A549 treated with CpdA at 1 μM for 4 hours (cell line): ENCODE results near the gene CDC37. TPM values are rescaled to one million over a fixed set of nuclear protein-coding genes. Genes with fewer than 3 reads are reported as not detected.

ENCODE experiments used
- total RNA-seq: library from RNA; stranded (reverse); fragments of 200-300 nt; extraction: Qiagen RNA extraction; gene quantifications from 5 replicates; pipeline ENCODE4 v1.2.3, GENCODE V29; 2022; ENCODE audit warnings: low read depth

CDC37 gene
- total RNA-seq = 159 to 206 TPM (median 185 TPM) in 5 replicates

DNA sequence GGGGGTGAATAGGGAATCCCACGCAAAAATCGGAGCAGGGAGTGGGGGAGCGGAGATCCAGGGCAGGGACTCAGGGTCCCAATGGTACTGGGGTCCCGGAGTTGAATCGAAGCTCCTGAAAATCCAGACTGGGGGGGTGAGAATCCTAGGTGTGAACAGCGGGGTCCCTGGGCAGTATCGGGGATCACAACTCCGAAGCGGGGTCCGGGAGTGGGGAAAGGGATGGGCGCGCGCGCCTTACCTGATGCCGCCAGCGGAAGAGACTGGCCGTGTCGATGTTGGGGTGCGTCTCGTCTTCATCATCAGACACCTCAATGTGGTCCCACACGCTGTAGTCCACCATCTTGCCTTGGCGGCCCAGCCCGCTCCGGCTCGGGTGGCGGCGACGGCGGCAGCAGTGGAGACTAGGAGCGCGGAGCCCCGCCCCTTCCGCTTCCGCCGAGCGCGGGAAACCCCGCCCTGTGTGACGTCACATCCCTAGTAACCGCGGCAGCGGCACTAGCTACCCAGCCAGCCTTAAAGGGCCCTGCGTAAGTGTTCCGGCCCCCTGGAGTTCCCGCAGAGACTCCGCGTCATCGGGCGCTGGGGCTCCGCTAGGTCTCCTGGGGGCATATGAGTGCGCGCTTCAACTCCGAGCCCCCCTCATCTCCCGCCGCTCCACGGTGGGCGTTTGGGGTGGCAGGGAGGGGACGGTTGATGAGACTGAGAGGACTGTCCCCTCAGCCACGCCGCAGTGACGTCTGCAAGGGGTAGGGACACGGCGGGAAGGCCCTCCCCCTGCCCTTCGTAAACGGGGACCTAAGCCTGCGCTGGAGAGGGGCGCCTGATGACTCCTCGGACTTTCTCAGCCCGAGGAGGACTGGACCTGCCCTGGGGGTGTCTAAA lies at the start of gene CDC37:
CDC37 (minus strand) TSS at position 406 of the 885 bp plus-strand sequence; CDS start at position 343, 63 bp downstream.

DNA sequence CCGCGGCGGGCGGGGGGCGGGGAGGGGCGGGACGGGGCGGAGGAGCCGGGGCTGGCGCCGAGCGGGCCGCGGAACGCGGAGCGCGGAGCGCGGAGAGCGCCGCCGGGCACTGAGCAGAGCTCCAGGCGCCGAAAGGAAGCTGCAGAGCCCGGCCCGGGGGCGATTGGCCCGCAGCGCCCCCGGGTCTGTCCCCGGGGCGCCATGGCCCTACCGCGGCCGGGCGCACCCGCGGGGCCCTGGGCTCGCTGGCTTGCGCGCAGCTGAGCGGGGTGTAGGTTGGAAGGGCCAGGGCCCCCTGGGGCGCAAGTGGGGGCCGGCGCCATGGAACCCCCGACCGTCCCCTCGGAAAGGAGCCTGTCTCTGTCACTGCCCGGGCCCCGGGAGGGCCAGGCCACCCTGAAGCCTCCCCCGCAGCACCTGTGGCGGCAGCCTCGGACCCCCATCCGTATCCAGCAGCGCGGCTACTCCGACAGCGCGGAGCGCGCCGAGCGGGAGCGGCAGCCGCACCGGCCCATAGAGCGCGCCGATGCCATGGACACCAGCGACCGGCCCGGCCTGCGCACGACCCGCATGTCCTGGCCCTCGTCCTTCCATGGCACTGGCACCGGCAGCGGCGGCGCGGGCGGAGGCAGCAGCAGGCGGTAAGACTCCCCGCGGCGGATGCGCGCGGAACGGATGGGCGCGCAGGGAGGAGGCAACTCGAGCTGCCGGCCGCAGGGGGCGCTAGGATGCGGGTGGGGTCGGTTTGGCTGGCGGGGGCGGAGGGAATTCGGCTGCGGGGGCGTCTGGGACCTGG lies 17.3 kb upstream of the CDC37 start, which contains the start of gene PDE4A:
PDE4A (plus strand) TSS at position 95 of the 796 bp plus-strand sequence; CDS start at position 322, 227 bp downstream.

GRCh38 chr19:10380313-10381102 lies 22.8 kb downstream of the CDC37 start, which contains the start of gene TYK2:
Gene TYK2, minus strand, starts transcription at chr19:10380572. Its CDS starts 2,166 bp downstream, at chr19:10378406.

Other genes starting within 250 kb of the CDC37 start
- gene DNMT1, start 208.6 kb downstream of the CDC37 start, total RNA-seq = 63.0 to 73.0 TPM (median 65.9 TPM) in 5 replicates
- gene S1PR2, start 172.2 kb downstream of the CDC37 start, total RNA-seq = 1.0 to 1.6 TPM (median 1.2 TPM) in 5 replicates
- gene MRPL4, start 151.3 kb downstream of the CDC37 start, total RNA-seq = 55.5 to 80.2 TPM (median 74.8 TPM) in 5 replicates
- gene ICAM1, start 132.4 kb downstream of the CDC37 start, total RNA-seq = 3.4 to 7.4 TPM (median 4.9 TPM) in 5 replicates
- 0.10 to 0.20 TPM in 2 of 5 replicates, not detected in the others for gene ICAM4, start 116.6 kb downstream of the CDC37 start, total RNA-seq
- 0.52 to 0.84 TPM (median 0.61 TPM) in 5 replicates for gene ICAM5, start 113.6 kb downstream of the CDC37 start, total RNA-seq
- 0.82 to 3.4 TPM (median 2.0 TPM) in 5 replicates for gene ZGLP1, start 93.7 kb downstream of the CDC37 start, total RNA-seq
- 26.3 to 41.5 TPM (median 33.5 TPM) in 5 replicates for gene FDX2, start 87.5 kb downstream of the CDC37 start, total RNA-seq
- gene RAVER1, start 70.0 kb downstream of the CDC37 start, total RNA-seq = 21.6 to 31.6 TPM (median 29.0 TPM) in 5 replicates
- 5.2 to 10.3 TPM (median 10.0 TPM) in 5 replicates for gene ICAM3, start 63.9 kb downstream of the CDC37 start, total RNA-seq
- 34.1 to 48.3 TPM (median 45.9 TPM) in 5 replicates for gene TYK2, start 23.0 kb downstream of the CDC37 start, total RNA-seq
- 3.7 to 5.2 TPM (median 5.1 TPM) in 5 replicates for gene PDE4A, start 17.0 kb upstream of the CDC37 start, total RNA-seq
- gene KEAP1, start 99.8 kb upstream of the CDC37 start, total RNA-seq = 52.6 to 73.6 TPM (median 67.5 TPM) in 5 replicates
- 1.7 to 2.6 TPM (median 2.3 TPM) in 5 replicates for gene S1PR5, start 113.9 kb upstream of the CDC37 start, total RNA-seq
- gene ATG4D, start 140.4 kb upstream of the CDC37 start, total RNA-seq = 15.1 to 22.5 TPM (median 22.1 TPM) in 5 replicates
- 18.1 to 19.8 TPM (median 18.6 TPM) in 5 replicates for gene KRI1, start 162.5 kb upstream of the CDC37 start, total RNA-seq
- gene CDKN2D, start 165.4 kb upstream of the CDC37 start, total RNA-seq = 4.4 to 6.6 TPM (median 4.8 TPM) in 5 replicates
- gene AP1M2, start 183.8 kb upstream of the CDC37 start, total RNA-seq = 26.7 to 47.6 TPM (median 40.6 TPM) in 5 replicates
- 5.6 to 7.9 TPM (median 6.6 TPM) in 5 replicates for gene SLC44A2, start 222.0 kb upstream of the CDC37 start, total RNA-seq